Stimulated activated CD4-positive, alpha-beta T cell treated with anti-CD3 and anti-CD28 coated beads, Interleukin-15, amount 100 ng/mL, for 24 hours (primary cell): ENCODE data around the gene HSP90B1.

ENCODE experiments used
- DNase-seq: peaks from one replicate; pipeline ENCODE4 v3.0.0-alpha.2; 2020

The HSP90B1 gene

GRCh38 chr12:103978384-103978982, 48.3 kb downstream of the HSP90B1 start:
- no peak for DNase-seq

GRCh38 chr12:103986829-103987228, 56.6 kb downstream of the HSP90B1 start:
- no peak for DNase-seq

GRCh38 chr12:103994235-103994634, 64.0 kb downstream of the HSP90B1 start:
- no peak for DNase-seq

GRCh38 chr12:103996595-103996994, 66.4 kb downstream of the HSP90B1 start:
- DNase-seq: no peak

GRCh38 chr12:103997286-103997900, 67.2 kb downstream of the HSP90B1 start:
- no peak for DNase-seq
